SIG-M5 treated with dmso at 0.1 percent for 504 hours (cell line): ENCODE results near the gene ANGPTL7.
"Not testable (repeated sequence)": the region's sequence is repeated elsewhere in the genome, so short reads cannot be mapped to it uniquely, and the experiment has no call there.

Experiments
- DNase-seq: peaks from one replicate; lab custom pipeline; 2025; ENCODE audit not compliant: unreplicated experiment; lab: John Stamatoyannopoulos, UW

The ANGPTL7 gene, protein sequence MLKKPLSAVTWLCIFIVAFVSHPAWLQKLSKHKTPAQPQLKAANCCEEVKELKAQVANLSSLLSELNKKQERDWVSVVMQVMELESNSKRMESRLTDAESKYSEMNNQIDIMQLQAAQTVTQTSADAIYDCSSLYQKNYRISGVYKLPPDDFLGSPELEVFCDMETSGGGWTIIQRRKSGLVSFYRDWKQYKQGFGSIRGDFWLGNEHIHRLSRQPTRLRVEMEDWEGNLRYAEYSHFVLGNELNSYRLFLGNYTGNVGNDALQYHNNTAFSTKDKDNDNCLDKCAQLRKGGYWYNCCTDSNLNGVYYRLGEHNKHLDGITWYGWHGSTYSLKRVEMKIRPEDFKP

DNA sequence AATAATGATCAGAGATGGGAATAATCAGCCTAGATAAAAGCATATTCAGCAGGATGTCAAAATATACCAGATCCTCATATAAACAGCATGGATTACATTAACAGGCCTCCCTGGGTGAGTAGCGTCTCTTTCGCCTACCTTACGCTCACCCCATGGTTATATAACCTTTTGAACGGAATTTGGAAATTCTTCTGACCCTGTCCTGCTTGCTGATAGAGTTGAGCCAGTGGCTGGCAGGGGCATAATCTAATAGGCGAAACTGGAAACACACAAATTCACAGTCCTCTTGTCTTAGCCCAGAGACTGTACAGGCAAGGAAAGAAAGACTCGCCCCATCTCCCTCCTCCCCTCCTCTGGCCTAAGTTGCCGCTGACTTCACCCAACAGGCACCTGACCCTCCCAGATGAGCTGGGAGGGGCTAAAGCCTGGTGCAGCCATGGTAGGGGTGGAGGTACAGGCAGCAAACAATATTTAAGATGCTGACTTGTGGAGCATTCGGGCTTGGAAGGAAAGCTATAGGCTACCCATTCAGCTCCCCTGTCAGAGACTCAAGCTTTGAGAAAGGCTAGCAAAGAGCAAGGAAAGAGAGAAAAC is at the start of gene ANGPTL7:
TSS of gene ANGPTL7 (plus strand) at position 498 of the 594 bp plus-strand sequence. CDS start 225 bp downstream, outside the sequence.
- DNase-seq: no peak

DNA sequence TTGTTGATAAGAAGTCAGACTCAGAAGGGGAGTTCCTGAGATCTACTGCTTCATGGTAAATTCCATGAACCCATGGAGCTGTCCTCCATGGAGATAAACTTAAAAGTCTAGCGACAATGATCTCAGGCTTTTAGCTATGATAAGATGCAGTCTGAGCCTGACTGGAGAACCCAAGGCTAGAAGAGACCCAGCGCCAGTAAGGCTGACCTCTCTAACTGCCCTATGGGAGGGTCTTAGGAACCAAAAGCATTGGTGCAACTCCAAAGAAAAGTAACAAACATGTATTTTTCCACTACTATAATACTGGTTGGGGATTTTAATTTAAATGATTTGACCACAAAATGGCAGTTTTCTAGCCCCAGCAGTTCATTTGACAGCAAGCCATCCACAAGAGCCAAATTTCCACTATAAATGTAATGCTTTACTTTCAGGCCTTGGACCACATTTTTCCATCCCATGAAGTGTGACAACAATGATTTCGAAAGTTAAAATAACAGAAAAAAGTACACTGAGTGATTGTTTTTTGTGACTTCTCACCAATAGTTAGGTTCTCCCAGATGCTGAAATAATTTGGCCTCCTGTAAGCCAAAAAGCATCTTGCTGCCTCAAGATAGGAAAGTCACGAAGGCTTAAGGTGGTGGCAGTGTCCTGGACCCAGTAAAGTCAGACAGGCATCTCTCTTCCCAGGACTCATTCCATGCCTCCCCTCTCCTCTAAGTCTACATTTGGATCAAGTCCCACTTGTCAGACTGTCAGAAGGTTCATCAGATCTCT is 46.4 kb upstream of the ANGPTL7 start:
- no peak for DNase-seq

DNA sequence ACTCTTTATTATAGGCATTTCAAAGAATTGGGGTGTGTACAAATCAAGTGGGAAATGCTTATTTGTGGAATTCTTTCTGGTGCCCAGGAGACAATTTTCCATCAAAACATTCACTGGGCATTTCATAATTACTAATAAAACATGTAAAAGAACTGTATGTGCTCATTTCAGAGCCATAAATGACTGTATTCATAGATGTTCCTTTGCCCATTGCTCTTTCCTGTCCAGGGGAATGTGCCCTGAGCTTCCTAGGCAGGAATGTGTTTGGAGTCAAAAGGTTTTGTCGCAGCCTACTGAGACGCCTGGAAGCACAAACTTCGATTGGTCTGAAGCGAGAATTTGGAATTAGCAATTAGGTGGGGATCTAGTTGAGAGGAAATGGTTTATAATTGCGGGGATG is 45.8 kb upstream of the ANGPTL7 start:
- DNase-seq: no peak

DNA sequence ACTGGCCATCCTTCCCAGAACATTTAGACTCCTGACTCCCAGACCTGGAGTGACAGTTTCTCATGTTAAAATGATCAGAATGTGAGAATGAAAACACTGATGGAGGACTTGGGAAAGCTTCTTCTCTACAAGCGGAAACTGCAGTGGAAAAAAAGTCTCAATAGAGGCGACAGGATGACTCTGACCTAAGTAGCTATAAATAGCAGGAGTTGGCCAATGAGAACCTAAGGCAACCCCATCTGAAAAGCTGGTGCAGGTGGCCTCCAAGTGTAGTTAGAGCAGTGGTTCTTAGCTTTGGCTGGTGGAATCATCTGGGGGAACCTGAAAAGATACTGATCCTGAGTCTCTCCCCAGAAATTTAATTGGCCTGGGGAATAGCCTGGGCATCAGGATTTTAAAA is 45.2 kb upstream of the ANGPTL7 start:
- DNase-seq: no peak

DNA sequence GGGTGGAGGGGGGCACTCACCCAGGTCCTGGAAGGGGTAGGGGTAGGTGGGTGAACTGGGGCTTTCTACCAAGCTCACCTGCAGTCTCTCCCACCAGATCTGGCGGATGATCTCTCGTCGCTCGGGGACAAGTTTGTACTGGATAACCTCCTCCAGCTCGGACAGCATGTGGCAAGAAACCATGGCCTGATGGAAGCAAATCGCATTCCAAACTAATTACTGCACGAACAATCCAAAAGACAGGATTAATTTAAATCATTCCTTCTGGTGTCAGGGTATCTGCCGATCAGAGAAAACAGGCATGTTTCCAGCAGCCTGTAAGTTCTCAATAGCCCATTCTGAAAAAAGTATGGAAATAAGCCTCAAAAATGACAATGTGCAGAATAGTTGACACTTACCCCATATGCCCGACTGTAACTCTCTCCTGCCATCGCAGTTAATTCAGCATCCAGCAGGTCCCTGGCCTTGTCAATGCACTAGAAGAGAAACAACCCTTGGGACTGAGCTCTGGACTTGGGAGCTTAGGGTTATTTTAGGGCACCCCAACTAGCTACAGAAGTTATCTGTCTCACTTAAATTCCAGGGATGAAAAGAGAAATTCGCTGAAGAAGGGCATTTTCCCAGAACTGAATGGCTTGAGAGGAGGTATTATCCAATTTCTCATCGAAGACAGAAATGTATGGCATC is 44.4 kb upstream of the ANGPTL7 start:
- DNase-seq: no peak

DNA sequence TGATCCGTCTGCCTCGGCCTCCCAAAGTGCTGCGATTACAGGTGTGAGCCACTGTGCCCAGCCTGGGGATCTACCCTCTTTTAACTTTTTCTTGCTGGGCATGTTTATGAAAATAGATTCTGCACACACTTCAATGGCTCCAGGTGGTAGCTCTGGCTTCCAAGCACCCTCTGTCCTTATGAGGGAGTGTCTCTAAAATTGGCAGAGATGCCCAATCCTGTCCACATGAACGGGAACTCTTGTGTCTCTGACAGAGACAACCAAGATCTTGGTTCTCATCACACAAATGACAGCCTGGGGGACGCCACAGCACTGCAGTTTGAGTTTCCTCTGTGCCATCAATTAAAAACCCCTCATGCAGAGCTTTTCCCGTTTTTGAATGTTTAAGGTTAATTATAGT is 43.4 kb upstream of the ANGPTL7 start:
- DNase-seq: no peak

DNA sequence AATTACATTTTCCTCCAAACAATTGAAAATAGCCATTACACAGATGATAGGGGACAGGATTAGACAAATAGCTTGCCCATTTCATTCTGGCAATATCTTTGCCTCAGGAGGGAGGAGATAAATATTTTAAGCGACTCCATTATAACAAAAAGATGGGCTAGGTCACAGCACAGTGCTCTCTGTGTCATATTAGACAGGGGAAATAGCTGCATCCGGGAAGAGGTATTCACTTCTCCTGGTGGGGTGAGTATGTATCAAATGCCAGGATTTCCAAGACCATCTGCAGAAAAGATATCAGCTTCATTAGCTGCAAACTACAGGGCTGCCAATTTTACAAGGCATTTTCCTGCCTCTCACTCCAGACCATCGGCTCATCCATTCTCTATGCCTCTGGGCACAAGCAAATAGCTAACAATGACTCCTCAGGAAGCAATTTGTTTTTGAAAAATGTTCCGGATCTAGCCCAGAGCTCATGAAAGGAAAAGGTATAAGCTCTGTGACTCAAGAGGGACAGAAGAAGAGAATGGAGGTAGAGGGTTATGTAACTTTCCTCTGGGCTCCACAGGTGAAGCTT is 41.9 kb upstream of the ANGPTL7 start:
- no peak for DNase-seq

DNA sequence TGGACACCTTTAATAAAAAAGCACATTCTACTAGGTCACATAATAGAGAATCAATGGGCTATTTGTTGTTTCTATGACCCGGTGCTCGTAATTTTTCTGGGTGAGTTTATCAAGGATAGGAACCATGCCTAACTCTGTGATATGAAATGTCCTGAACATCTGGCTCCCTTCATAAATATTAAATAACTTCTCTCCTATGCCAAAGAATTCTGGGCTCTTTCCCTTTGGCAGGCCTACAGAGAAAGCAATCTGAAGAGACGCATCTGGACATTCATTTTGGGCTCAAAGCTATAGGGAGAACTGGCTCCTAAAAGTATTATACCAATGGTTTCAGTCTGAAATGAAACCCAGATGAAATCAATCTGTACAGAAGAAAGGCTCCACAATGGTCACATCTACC is 38.8 kb upstream of the ANGPTL7 start:
- no peak for DNase-seq

DNA sequence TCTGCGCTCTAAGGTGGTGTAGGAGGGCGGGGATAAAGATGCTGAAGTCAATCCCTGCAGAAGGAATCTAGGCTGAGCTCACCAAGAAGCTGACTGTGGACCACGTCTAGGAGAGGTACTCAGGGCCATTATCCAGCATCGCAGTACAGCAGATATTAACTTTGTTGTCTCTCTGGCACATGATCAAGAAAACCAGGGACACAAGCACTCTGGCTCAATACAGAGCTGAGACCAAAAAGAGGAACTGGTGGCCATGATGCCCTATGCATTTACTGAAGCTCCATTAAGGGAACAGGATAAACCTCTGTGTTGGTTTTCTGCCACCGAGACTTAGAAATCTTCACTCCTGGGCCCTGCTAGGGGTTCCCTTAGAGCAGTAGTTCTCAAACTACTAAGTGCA is 38.0 kb upstream of the ANGPTL7 start:
- DNase-seq: no peak

DNA sequence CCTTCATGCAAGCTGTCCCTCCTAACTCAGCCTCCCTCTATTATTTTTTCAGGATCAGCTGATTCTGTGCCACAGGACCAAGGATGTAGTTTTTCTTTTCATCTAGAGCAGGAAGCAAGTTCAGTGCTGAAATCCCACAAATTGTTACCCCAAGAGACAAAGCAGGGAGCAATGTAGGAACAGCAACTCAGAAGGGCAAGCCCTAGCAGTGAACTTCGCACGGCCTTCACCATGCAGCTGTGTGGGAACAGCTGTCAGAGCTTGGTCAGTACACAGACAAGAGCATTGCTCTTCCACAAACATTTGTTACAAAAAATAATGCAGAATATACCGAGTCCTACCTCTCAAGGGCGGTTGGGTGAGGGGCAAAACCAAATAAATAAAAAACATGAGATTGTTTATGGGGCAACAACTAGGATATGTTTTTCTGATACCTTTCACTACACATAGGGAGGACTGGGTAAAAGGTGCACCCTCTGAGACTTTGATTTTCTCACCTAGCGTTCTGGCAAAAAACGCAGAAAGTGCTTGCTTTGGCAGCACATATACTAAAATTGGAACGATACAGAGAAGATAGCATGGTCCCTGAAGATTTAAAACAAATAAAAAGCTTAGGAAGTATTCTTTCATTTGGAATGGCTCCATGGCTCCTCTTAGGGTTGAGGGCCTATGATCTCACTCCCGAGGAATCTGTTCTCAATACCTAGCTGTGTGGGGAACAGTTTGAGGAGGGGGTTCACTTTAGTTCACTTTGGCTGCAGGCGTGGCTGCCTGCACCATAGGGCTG is 37.1 kb upstream of the ANGPTL7 start:
- no peak for DNase-seq

DNA sequence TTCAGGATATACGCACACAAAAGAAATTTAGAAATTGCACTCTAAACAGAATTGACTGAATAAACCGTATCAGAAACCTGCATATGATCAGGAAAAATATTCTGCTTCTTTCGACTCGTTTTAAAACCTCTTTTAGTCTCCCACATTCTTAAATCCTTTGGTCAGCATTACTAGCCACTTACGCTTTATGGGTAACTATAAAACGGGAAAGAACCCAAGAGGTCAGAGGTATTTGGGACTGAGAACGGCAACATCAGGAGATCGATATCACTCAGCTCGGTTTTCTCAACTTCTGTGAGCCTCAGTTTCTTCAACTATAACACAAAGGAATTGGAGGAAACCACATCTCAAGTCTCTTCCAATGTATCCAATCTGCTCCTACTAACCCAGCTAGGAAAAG is 36.4 kb upstream of the ANGPTL7 start:
- no peak for DNase-seq

DNA sequence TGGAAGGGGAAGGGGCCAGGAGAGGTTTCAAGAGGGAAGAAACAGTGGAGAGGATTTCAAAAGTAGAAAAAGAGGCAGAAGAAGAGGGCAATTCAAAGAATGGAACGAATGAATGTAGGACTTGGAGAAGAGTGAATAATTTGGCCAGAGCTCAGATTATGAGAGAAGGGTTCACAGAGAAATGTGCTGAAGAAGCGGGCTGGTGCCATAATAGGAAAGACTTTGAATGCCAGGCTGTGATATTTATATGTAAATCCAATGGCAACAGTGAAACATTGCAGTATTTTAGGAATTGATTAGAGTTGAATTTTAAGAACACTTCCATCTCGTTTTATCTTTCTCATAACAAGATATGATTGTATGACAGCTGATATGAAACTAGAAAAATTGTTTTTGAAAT is 36.0 kb upstream of the ANGPTL7 start:
- no peak for DNase-seq

DNA sequence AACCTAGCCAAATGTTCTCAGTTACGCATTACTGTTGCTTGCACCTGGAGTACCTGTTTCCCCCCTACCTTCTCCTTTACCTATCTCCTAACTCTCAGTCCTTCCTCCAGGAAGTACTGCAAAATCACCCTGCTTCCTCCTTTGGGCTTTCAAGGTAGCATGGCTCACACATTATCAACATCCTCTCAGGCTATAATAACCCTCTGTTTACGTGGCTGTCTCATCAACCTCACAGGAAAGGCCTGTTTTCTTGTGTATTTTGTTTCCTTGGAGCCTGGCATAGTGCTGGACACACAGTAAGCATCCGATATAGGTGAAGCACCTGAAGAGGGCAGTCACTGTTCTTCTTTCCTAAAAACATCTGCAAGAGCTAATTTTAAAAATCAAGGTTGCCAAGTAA is 32.7 kb upstream of the ANGPTL7 start:
- no peak for DNase-seq

DNA sequence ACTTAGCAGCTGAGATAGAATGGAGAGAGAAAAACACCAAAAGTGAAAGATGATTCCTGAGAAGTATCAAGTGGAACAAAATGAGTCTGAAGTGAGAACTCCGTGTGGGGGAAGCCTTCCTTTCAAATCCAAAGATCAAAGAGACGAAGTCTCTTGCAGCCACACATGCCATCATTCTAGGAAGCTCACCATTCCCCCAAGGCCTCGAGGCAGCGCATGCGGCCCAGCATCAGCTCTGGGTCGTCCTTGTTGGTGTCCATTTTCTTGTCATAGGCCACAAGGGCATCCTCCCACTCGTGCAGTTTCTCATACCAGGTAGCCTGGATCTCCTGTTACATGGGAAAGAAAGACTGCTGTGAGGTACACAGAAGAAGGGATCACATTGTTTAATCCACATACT is 32.2 kb upstream of the ANGPTL7 start:
- no peak for DNase-seq

DNA sequence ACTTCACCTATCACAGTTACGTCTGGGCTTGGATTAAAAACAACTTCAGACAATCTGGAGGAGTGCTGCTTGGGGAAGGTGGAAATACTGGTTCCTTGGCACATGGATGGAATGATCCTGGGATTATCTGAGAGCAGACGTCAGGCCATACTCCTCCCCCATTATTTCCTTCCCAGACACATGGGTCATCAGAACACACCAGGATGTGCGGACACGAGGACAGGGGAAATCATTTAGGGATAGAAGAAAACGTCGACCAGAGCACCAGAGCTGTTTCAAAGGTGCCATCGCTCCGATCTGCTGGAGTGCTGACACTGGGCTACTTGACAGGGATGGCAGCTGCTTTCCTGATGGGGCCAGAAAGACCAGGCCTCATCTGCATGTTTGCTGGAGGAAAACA is 31.8 kb upstream of the ANGPTL7 start:
- no peak for DNase-seq

DNA sequence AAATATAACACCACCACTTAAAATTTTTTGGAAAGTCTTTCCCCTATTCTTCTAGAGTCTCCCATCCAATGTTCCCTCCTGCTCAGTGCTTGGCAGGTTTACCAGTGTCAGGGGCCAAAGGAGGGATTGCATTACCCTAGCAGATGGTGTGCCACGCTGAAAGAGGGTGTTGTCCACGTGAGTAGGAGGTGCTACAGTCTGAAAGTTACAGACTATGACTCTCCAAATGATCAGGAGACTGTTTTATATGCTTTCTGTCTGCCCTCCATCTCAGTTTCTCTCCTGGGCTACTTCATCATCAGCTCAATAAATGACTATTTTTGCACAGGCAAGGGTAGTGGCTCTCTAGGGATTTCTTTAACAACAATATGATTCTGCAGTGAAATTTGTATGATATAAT is 31.3 kb upstream of the ANGPTL7 start:
- DNase-seq: no peak

DNA sequence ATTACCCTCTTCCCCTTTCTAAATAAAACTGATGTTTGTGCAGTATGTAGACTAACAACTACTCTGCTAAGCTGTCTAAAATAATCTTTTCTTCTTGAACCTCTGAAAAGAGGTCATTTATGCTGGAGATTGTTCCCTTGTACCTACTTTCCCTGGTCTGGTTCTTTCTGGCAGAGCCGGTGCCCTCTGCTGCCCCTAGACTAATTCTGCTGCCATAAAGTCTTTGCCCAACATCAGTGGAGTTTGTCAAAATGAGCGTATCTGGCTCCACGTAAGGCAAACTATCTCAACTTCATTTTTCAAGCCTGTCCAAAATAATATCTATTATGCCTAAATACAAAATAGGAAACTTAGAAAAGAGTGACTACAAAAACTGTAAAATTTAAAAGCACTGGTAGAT is 30.9 kb upstream of the ANGPTL7 start:
- DNase-seq: no peak

DNA sequence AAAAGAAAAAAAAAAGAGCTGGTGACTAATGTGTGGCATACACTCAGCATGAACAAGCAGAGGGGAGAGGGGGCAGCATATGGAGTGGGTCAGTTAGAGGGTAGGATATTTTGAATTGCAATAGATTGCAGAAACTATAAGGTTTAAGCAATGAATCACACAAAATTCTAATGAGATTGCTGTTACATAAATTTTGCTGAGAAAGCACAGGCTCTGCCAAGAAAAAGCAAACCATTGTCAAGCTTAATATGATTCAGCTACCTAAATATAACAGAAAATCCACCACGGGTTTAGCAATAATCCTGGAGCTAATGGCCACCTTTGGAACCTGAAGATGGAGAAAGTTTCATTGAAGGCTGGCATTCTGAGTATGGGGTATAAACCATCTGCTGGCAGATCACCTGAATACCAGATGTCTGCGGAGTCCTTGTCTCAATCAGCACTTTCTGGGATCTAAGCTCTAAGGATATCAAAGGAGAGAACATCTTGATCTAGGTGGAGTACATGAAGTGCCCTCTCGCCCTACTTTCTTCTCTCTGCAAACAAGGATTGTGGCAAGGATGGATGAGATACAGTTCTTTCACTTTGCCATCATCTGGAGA is 30.3 kb upstream of the ANGPTL7 start:
- DNase-seq: no peak

DNA sequence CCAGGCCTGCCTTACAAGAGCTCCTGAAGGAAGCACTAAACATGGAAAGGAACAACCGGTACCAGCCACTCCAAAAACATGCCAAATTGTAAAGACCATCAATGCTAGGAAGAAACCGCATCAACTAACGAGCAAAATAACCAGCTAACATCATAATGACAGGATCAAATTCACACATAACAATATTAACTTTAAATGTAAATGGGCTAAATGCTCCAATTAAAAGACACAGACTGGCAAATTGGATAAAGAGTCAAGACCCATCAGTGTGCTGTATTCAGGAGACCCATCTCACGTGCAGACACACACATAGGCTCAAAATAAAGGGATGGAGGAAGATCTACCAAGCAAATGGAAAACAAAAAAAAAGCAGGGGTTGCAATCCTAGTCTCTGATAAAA is 26.4 kb upstream of the ANGPTL7 start:
- not testable (repeated sequence) for DNase-seq

DNA sequence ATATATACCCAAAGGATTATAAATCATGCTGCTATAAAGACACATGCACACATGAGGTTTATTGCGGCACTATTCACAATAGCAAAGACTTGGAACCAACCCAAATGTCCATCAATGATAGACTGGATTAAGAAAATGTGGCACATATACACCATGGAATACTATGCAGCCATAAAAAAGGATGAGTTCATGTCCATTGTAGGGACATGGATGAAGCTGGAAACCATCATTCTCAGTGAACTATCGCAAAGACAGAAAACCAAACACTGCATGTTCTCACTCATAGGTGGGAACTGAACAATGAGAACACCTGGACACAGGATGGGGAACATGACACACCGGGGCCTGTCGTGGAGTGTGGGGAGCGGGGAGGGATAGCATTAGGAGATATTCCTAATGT is 22.4 kb upstream of the ANGPTL7 start:
- not testable (repeated sequence) for DNase-seq
